HG03103 (cell line): ENCODE measurements around the gene CREB3L1.

ENCODE experiments used
- ATAC-seq: cut with Tn5 transposase; IDR thresholded peaks from one replicate; pipeline ENCODE4 v1.9.1; 2021; ENCODE audit warnings: low read depth; ENCODE audit not compliant: unreplicated experiment

The CREB3L1 gene

DNA sequence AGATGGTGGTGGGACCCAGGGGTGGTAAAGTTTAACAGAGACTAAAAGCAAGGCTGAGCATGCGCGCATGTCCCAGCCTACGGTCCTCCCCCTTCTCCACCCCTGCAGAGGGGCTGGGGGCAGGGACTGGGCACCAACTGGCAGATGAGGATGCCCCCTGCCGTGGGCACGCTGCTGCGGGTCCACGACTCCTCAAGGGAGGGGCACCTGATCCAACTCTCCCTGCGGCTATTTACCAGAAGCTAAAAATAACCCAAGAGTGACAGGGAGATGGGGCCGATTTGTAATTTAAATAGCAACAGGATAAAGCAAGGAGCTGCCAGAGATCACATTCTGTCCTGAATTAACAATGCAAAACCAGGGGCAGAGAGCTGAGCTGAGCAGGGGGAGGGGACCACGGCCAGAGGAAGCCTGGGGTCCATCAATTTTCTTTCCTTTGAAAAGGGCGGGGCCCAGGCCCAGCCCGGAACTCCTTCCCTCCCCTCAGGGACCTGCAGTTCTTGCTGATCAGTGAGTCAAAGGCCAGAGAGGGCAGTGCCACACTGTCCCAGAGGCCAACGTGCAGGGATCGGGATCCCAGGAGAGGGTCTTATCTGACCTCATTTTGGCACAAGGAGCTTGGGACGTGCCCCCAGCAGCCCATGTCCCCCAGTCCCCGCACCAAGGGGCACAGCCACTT lies 61.7 kb downstream of the CREB3L1 start:
- ATAC-seq, result no peak

DNA sequence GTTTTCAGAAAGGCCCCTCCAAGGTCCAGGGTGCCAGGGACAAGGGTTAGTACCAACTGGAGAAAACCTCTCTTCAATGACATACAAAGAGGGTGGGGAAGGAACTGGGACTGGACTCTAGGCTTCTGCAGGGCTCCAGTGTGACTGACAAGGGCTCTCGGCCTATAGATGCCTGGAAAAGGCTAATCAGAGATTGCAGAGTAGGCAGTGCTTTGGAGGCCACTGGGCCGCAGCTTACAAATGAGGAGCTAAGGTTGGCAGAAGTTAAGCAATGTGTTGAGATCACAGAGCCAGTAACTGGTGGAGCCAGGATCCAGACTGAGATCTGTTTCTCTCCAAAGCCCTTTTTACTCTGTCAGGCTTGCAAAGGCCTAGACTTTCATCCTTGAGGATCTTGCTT lies 62.4 kb downstream of the CREB3L1 start:
- no peak for ATAC-seq

DNA sequence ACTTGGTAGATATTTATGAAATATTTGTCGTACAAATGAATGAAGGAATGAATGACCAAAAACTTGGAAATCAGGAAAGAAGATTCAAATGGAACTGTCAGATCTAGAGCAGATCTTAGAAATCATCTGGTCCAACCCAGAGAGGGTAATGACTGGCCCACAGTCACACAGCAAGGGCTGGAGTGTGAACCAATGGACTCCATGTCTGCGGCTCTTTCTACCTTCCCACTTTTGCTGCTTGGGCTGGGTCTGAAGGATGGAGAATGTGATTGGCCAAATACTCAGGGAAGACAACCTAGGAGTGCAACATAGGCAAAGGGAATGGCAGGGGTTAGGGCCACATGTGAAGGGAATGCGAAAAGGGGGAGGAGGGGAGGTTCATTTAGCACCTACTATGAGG lies 64.0 kb downstream of the CREB3L1 start:
- no peak for ATAC-seq

DNA sequence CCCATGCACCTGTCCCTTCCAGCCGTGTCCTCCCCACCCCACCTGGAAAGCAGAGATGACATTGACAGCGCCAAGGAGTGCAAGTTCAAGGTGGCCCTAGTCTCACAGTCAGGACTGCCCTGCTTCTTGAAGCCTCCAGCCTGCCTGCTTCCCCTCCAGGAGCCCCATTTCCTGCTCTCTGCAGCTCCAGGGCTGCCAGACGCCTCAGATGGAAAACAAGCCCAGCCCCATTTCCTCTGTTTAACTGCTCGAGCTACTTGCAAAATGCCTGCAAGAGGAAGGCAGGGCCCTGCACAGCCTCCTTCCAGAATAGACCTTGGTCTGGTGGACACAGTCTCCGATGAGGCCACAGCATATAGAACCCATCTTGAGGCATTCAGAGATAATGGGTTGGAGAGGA lies 64.8 kb downstream of the CREB3L1 start:
- no peak for ATAC-seq

DNA sequence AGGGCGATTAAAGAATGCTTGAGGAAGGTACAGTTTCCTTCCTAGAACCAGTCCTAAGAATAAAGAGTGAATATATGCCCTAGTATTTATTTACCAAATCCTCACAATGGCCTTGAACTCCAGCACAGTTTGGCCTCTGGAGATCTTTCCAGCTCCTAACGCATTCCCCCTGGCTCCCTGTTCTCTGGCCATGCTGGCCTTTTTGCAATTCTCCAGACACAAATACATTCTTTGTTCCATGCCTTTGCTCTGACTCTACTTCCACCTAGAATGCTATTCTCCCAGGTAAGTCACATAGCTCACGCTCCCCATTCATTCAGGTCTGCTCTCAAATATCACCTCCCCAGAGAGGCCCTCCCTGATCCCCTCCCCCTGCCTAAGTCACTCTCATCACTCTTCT lies 66.1 kb downstream of the CREB3L1 start:
- no peak for ATAC-seq

DNA sequence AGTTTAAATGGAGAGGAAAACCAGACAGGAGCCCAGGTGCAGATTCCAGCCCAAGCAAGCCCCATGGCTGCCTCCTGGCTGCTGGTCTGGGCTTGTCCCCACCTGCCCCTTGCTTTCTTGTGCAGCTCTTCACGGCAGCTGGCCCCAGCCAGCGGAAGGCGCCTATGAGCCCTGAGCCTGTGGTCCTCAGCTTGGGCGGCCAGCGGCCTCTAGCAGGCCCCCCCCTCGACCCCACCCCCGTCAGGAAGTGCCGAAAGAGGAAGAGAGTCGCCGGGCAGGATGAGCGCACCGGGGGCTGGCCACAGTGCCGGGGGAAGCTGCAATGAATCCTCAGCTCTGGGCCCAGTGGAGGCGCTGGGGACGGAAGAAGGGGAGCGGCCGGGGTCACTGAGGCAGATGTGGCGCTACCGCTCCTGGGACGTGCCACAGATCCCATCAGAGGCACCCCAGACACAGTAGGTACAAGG lies 67.7 kb downstream of the CREB3L1 start:
- ATAC-seq, result no peak

DNA sequence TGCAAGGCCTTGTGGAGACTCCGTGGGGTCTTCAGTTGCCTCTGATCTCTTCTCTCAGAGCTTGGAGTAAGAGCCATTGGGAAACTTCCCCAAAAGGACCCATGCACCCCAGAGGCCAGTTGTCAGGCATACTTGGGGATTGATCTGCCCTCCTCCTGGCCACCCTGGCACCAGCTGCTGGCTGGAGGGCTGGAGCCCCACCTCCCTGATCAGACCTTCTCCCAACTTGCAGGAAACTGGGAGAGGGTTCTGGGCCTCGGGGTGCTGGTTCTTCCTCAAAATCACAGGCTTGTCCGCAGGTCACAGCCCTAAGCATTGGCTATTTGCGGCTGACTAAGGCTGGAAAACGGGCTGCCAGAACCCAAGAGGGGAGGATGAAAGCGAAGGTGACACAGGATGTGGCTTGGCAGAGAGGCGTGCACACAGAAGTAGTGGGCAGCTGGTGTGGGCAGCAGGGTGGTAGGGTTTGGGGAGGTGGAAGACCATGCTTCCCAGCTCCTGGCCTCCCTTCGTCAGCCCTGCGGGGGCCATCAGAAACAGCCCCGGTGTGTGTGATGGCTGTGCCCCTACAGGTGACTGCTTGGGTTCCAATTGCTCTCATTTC lies 68.5 kb downstream of the CREB3L1 start:
- no peak for ATAC-seq

DNA sequence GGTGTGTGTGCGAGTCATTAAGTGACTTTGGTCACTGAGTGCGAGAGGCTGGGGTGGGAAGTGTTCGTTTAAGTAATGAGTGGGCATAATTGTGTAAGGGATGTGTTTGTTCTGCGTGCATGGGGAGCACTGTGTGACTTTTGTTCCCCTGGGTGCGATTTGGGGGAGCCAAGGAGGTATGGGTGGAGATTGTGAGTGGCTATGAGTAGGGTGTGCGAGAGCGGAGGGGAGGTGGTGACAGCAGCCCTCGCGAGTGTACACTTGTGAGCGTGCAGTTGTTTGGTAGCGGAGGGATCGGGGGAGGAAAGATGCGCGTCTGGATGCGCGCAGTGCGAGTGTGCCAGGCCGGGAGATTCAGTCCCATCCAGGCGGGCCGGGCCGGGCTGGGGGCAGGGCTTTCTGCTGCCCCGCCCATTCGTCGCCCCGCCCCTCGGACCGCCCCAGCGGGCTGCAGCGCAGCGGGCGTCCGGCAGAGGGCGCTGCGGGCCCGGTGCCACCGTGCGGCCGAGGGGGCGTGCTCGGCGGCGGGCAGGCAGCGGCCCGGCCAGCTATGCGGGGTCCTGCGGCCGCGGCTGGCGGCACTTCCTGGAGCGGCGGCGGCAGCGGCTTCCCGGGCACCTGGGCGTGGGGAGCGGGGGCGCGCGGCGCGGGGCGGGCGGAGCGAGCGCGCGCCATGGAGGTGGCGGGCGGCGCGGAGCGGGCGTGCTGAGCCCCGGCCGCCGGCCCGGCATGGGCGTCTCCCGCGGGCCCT lies 69.6 kb downstream of the CREB3L1 start, which contains the start of gene DGKZ:
DGKZ (plus strand) TSS at position 578 of the 751 bp plus-strand sequence. CDS start 197 bp downstream, outside the sequence.
- peak; percentile 55 for ATAC-seq

DNA sequence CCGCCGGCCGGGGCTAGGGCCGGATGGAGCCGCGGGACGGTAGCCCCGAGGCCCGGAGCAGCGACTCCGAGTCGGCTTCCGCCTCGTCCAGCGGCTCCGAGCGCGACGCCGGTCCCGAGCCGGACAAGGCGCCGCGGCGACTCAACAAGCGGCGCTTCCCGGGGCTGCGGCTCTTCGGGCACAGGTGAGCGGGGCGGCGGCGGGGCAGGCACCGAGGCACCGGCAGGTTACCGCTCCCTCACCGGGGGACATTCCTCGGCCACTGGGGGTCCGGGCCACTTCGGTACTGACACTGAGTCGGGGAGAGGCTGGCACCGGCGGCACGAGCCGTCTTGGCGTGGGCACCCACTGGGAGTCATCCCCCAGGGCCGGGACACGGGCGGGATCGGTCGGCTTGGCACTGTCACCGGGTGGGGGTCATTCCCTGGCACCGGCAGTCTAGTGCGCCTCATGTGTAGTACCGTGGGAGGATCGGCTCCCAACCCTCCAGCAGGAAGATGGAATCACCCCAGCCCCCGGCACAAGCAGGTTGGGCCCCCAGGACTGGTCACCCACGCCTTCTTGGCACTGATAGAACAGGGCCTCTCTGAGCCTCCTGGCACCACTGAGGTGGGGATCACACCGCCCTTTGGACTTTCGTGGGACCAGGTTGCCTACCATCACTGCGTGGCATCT lies 70.3 kb downstream of the CREB3L1 start:
- no peak for ATAC-seq

DNA sequence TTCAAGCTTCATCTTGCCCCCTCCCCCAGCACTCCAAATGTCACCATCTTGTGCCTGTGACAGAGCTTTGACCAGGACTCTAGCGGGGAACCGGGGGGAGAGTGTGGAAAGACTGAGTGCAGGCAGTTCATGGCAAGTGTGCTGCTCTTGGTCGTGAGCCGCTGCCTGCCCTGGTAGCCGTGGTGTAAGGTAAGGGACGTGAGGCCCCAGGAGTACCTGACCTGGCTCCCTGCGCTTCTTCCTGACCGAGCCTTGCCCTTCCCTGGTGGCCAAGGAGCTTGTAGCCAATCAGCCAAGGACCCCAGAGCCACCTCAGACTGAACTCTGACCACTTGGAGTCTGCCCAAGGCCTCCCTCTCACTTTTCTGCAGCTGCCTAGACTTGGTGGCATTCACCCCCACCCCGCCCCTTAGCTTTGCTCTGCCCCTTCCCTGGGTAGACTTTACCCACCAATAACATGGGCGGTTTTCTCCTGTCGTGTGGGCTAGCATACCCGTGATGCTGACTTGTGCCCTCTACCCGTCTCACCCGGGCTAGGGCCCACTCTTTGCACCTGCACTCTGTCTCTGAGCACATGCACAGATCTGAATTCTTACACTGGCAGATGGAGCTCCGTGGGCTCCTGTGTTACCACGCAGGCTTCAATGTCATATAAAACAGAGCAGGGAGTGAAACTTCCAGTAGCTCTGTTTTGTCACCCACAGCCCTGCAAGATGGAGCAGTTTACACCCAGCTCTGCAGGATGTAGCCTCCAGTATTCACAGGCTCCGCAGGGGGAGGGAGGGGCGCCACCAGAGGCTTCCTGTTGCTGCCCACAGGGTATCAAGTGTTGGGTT lies 71.3 kb downstream of the CREB3L1 start:
- ATAC-seq, result no peak

DNA sequence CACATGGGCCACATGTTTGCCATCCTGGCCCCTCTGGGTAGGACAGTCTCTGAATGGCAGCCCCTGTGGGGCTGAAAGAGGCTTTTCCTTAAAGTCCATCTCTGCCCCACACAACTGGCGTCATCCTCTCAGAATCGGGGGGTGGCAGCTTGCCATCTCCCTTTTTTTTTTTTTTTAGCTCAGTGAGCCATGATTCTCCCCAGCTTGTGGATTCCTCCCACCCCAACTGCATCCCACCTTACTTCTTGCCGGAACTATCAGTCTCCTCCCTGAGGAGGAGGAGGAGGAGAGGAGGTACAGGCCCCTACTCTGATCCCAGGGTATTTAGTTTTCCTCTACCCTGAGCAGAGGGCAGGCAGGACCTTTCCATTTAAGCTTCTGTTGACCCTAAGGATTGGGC lies 73.2 kb downstream of the CREB3L1 start:
- ATAC-seq, result no peak

DNA sequence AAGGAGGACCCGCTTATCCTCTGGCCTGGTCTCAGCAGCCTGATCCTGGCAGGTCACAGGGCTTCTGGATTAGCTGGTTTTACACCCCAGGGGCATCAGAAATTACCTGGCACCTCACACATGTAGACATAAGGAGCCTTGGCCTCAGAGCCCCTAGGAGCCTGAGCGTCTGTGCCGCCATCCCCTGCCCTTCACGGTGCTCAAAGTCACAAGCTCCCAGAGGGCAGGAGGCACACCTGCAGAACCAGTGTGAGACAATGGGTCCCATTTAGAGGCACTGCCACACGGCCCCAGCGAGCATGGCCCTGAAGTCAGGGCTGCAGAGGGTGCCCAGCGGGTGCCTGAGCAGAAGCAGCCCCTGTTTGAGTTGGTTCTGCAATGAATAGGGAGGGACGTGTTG lies 73.7 kb downstream of the CREB3L1 start:
- ATAC-seq, result no peak

DNA sequence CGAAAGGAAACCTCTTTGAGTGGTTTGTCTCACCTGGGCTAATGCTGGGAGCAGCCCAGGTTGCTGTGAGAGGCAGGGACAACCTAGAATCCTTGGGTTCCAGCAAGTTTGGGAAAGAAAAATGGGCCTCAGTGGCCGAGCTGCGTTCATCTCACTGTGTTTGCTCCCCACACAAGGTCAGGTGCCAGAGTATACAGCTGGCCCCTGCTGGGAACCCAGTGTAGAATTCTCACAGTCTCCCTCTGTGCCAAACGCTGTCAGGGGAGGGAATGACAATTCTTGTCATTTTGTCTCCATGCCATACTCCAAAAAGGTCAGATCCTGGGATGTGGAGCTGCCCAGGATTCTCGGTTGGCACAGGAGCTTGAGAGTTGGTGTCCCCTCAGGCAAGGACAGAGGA lies 74.1 kb downstream of the CREB3L1 start:
- ATAC-seq, result no peak

DNA sequence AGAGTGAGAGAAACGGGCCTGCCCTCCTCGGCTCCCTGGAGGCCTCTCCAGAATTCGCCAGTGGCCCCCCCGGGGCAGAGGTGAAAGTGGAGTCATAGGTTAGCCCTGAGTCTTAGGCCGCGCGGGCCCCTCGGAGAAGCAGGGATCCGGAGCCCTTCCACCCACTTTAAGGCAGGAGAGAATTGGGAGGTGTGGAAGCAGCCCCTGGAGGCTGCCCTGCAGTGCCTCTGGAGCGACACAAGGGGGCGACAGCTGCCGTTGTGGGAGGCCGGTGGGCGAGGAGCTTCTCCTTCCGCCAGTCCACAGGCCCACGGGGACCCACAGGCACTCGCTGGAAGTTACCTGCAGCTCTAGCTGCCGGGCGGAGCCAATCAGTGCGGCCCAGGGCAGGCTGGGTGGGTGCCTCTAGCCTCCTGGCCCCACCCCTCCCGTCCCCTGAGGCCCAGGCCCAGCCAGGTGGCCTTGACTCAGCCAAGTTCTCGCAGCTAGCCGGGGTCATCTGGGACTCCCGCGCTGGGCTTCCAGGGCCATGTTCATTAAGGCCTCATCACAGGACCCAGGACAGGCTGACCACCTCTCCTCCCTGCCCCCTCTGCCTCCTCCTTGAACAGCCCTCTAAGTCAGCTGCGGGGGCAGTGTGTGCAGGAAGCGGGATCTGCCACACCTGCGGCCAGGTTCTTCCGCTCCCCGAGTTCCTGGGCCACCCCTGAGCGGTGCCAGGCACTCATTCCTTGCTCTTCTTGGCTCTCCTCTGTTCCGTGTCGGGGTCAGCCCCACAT lies 74.8 kb downstream of the CREB3L1 start:
- no peak for ATAC-seq

DNA sequence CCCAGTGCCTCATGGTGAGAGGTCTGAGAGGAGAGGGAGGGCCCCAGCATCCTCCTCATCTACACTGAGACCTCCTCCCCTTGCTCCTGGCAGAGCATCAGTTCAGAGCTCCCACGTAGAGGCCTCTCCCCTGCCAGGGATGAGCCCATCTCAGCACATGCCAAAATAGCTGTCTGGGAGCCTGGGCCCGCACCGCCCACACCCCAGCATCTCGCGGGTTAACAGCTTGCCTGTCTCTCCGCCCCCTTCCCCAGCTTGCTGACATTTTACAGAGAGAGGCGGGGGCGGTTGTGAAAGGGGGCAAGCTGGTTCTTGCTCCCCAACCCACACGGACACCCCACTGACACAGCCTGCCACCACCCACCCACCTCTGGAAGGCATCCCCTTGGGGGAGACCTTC lies 76.2 kb downstream of the CREB3L1 start:
- no peak for ATAC-seq

DNA sequence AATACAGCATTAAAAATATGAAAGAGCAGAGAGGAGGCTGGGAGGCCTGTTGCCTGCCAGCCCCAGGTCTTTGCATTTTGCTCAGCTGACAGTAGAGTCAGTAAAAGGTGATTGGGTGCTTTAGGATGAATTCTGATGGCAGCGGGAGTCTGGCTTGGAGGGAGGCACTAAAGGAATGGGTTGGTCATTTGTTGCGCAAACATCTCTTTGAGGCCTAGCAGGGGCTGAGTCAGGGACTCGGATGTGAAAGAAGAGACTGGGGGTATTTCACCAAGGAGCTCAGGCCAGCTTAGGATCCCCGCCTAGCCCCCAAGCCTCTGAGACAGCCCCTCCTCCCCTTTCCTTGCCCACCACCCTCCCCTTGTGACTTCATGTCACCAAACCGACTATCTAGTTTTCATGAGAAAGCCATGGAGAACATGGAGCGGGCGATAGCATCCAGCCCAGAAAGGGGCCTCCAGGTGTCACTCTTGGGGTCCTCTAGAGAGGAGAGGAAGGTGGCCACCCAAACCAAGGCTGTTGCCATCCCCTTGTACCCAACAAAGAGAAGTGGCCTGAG lies 79.5 kb downstream of the CREB3L1 start:
- no peak for ATAC-seq

DNA sequence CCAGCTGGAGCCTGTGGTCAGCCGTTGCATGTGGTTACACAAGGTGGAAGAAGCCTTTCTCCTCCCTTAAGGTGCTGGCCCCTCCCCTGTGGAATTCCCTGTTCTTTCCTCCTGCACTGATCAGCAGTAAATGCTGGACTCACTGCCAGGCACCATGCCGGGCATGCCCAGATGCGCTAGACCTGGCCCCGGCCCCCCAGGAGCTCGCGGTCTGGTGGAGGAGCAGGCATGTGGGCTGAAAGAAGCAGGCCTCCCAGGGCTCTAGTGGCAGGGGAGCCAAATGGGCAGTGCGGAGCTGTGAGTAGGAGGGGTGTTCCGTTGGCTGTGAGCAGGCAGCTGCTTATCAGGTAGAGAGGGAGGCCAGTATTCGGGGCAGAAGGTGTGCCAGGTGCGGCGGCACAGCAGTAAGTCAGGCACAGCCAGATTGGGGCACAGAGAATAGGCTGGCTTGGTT lies 80.0 kb downstream of the CREB3L1 start:
- no peak for ATAC-seq

DNA sequence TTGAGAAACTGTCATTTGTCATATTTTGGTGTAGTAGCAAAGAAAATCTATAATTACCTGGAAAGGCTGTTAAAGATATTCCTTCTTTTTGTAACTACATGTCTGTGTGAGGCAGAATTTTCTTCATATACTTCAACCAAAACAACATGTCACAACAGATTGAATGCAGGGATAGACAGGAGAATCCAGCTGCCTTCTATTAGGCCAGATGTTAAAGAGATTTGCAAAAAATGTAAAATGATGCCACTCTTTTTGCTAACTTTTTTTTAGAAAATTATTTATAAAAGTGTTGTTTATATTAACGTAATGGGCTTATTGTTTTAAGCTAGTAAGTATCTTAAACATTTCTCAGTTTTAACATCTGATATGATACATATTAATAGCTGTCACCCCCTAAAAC lies 82.5 kb downstream of the CREB3L1 start:
- ATAC-seq, result no peak

DNA sequence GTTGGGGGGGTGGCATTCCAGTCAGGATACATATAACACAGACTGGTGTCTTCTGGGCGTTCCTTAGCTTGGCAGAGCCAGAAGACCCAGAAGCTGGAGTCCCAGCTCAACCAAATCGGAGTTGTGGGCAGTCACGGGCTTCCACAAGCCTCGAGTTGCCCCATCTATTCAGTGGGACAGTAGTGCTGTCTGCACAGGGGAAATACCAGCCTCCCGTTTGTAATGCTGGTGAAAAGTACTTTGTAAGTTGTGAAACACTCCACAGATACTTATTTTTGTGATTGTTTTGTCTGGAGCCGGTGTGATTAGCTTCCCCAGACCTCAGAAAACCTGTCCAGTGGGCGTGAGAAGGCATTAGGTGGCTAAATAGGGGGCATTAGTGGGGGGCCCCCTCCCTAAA lies 83.4 kb downstream of the CREB3L1 start:
- ATAC-seq, result no peak
